ENCODE results near the gene IL36G.

DNA sequence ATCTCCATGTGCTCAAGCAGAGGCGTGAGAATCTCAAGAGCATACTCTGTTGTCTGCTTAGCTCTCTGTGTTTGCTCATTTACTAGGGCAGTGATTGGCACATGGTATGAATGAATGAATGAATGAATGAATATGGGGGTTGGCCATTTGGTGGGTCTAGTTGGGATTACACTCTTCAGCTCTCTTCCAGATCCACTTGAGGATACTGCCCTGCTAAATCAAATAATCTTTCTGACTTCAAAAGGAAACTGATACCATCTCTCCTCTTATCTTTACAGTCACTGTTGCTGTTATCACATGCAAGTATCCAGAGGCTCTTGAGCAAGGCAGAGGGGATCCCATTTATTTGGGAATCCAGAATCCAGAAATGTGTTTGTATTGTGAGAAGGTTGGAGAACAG lies 1.9 kb downstream of the IL36G start:
- TF ChIP-seq, protein P1, sequence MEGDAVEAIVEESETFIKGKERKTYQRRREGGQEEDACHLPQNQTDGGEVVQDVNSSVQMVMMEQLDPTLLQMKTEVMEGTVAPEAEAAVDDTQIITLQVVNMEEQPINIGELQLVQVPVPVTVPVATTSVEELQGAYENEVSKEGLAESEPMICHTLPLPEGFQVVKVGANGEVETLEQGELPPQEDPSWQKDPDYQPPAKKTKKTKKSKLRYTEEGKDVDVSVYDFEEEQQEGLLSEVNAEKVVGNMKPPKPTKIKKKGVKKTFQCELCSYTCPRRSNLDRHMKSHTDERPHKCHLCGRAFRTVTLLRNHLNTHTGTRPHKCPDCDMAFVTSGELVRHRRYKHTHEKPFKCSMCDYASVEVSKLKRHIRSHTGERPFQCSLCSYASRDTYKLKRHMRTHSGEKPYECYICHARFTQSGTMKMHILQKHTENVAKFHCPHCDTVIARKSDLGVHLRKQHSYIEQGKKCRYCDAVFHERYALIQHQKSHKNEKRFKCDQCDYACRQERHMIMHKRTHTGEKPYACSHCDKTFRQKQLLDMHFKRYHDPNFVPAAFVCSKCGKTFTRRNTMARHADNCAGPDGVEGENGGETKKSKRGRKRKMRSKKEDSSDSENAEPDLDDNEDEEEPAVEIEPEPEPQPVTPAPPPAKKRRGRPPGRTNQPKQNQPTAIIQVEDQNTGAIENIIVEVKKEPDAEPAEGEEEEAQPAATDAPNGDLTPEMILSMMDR (IDR thresholded peaks at IDR 0.05): no peak
- TF ChIP-seq POLR2A (IDR thresholded peaks at IDR 0.05): no peak
